Dedifferentiated amniotic fluid mesenchymal stem cell (primary cell): ENCODE measurements around the gene PGBD2.
"Not testable (repeated sequence)": the region's sequence is repeated elsewhere in the genome, so short reads cannot be mapped to it uniquely, and the experiment has no call there.

Experiments
- DNase-seq: peaks from one replicate; pipeline ENCODE4 v3.0.0-alpha.2; 2016; ENCODE audit errors: extremely low spot score

Gene PGBD2

GRCh38 chr1:248906009-248906752, at the start of gene PGBD2:
Gene PGBD2, plus strand, starts transcription at chr1:248906235. Its CDS starts 7,628 bp downstream, at chr1:248913863.
- peak; percentile 78 for DNase-seq

- no peak for DNase-seq
These were observed 48.8 kb upstream of the PGBD2 start for GRCh38 chr1:248857201-248857600.

GRCh38 chr1:248857749-248858095, 48.3 kb upstream of the PGBD2 start:
- DNase-seq: no peak

- DNase-seq: peak; percentile 30
These were observed 47.7 kb upstream of the PGBD2 start for GRCh38 chr1:248858096-248858890.

GRCh38 chr1:248858891-248859889, 46.8 kb upstream of the PGBD2 start, which contains the start of gene ZNF692:
Gene ZNF692, minus strand, starts transcription at chr1:248859085. Its CDS starts 776 bp downstream, at chr1:248858309.
- peak; percentile 97 for DNase-seq

GRCh38 chr1:248860007-248860406, 46.0 kb upstream of the PGBD2 start:
- no peak for DNase-seq

- no peak for DNase-seq
These were observed 44.4 kb upstream of the PGBD2 start for GRCh38 chr1:248861616-248862015.

- no peak for DNase-seq
These were observed 43.4 kb upstream of the PGBD2 start for GRCh38 chr1:248862695-248862997.

GRCh38 chr1:248862998-248863881, 42.8 kb upstream of the PGBD2 start:
- DNase-seq: peak; percentile 35

GRCh38 chr1:248871837-248872401, 34.1 kb upstream of the PGBD2 start:
- DNase-seq: no peak

- DNase-seq: peak; percentile 51
These were observed 33.2 kb upstream of the PGBD2 start for GRCh38 chr1:248872752-248873408.

- DNase-seq: peak; percentile 95
These were observed 32.5 kb upstream of the PGBD2 start for GRCh38 chr1:248873409-248873992.

- DNase-seq: no peak
These were observed 32.0 kb upstream of the PGBD2 start for GRCh38 chr1:248873993-248874533.

- no peak for DNase-seq
These were observed 24.8 kb upstream of the PGBD2 start for GRCh38 chr1:248881261-248881660.

GRCh38 chr1:248882427-248882826, 23.6 kb upstream of the PGBD2 start:
- DNase-seq: not testable (repeated sequence)

- DNase-seq: no peak
These were observed 21.3 kb upstream of the PGBD2 start for GRCh38 chr1:248884632-248885295.

GRCh38 chr1:248885646-248886045, 20.4 kb upstream of the PGBD2 start:
- DNase-seq: no peak

GRCh38 chr1:248886237-248886895, 19.7 kb upstream of the PGBD2 start:
- no peak for DNase-seq
